Heart left ventricle (tissue), 13 donors: ENCODE data around the gene ATP1A2.

Experiments used
- CTCF ChIP-seq, 12 donors: fragments of 200-600 bp; sonication (generic) in 4 of 12; IDR thresholded peaks; one replicate each; pipeline versions ENCODE4 v1.5.0 to v1.8.0; 2018 to 2022; ENCODE audit warnings: antibody characterized with exemption in 12 of 12, mild to moderate bottlenecking in 5 of 12
- POLR2A ChIP-seq, 2 donors: fragments of 450-650 bp; IDR thresholded peaks; one replicate each; pipeline ENCODE4 v1.6.1; 2017; ENCODE audit warnings: antibody characterized with exemption in 2 of 2, mild to moderate bottlenecking in 2 of 2, moderate library complexity in 2 of 2
- donor health status: ischemic (EF 13 %, LVEDD 7.1; RV severe dilation, severe dysfunction).
- donor health status: DM: no; HTN: yes; CAD: no.
- donor health status: DM: no; HTN: no; CAD: no.
- donor health status: ischemic (EF 25% LVEDD 6.9; RV normal size, moderate dysfunction).
- donor health status: ischemic (EF 25% LVEDD 5.7; RV mildly dilated, moderate dysfunction).
- donor health status: ischemic (EF 35%, LVEDD 5.7; RV mildly dilated, moderate dysfunction).
- donor health status: nonischemic (EF 11% LVEDD 7.7; RV severe dilation, severe dysfunction).
- donor health status: DM: yes; HTN: yes; CAD: no.
- donor health status: PGD.
- donor health status: ischemic (EF 29% LVEDD 5.4; RV normal size, mild dysfunction).
- donor health status: nonischemic (EF 23%, LVEDD 6.1; RV moderate dilation, normal function).

GRCh38 chr1:160082926-160083325 lies 32.6 kb upstream of the ATP1A2 start:
- no peak for TF ChIP-seq CTCF (IDR thresholded peaks at IDR 0.05)
- TF ChIP-seq POLR2A (IDR thresholded peaks at IDR 0.05), result no peak
